RWPE2 (cell line): Measurements from ENCODE around the gene ASAP3.

Experiments
- ATAC-seq: fragments of 200-7000 bp; cut with Tn5 transposase; 3 replicates; pipeline ENCODE4 v1.9.1; 2021; ENCODE audit warnings: low read depth
- DNase-seq: peaks from one replicate; pipeline ENCODE4 v3.0.0-alpha.2; 2020; ENCODE audit warnings: low spot score
- H3K27ac ChIP-seq: fragments of 450-650 bp; 2 replicates; pipeline ENCODE4 v1.5.1; 2017; ENCODE audit warnings: mild to moderate bottlenecking; ENCODE audit not compliant: poor library complexity, severe bottlenecking
- H3K27me3 ChIP-seq: fragments of 250-450 bp; sonication (Bioruptor Pico); 2 replicates; pipeline ENCODE4 v1.5.1; 2021; ENCODE audit warnings: mild to moderate bottlenecking, moderate library complexity; ENCODE audit not compliant: insufficient read depth, poor library complexity, severe bottlenecking
- H3K36me3 ChIP-seq: fragments of 250-450 bp; sonication (Bioruptor Pico); 2 replicates; pipeline ENCODE4 v1.5.1; 2020; ENCODE audit warnings: low read depth, mild to moderate bottlenecking, moderate library complexity
- H3K4me1 ChIP-seq: fragments of 250-450 bp; sonication (Bioruptor Pico); 2 replicates; pipeline ENCODE4 v1.5.1; 2021; ENCODE audit warnings: mild to moderate bottlenecking, moderate library complexity; ENCODE audit not compliant: insufficient read depth, poor library complexity, severe bottlenecking
- H3K4me3 ChIP-seq: fragments of 250-450 bp; sonication (Bioruptor Pico); 2 replicates; pipeline ENCODE4 v1.5.1; 2021; ENCODE audit warnings: mild to moderate bottlenecking, moderate library complexity; ENCODE audit not compliant: severe bottlenecking
- H3K9me3 ChIP-seq: fragments of 250-450 bp; sonication (Bioruptor Pico); 2 replicates; pipeline ENCODE4 v1.5.1; 2021; ENCODE audit warnings: mild to moderate bottlenecking, moderate library complexity; ENCODE audit not compliant: severe bottlenecking
- TF ChIP-seq, protein P1 (sequence below): fragments of 450-650 bp; IDR thresholded peaks from one replicate; pipeline ENCODE4 v1.5.1; 2017; ENCODE audit warnings: mild to moderate bottlenecking, moderate library complexity; ENCODE audit not compliant: poor library complexity, severe bottlenecking

The ASAP3 gene

DNA sequence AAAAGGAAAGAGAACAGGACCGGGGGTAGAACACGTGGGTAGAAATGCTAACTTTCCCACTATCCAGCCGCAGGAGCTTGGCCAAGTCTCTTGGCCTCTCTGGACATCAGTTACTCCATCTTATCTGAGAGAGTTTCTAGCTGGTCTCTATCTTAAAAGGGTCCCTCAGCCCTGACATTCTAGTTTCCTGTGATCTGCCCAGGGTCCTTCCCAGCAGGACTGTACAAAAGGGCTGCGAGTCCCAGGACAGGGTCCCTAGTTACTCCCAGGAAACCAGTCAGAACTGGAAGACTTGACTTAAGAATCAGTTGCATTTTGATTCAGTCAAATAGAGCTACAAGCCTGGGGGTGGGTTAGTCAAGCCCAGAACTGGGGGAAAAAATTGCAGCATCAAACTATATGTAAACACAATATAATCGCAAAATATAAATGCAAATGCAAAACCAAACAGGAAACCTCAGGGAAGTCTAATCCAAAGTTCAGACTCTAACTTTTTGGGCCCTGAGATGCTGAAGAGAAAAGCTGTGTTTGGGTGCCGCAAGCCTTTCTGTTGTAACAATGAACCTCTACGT lies 2.9 kb downstream of the ASAP3 start:
- DNase-seq (no peak), ATAC-seq (no peak)
- TF ChIP-seq, protein P1, sequence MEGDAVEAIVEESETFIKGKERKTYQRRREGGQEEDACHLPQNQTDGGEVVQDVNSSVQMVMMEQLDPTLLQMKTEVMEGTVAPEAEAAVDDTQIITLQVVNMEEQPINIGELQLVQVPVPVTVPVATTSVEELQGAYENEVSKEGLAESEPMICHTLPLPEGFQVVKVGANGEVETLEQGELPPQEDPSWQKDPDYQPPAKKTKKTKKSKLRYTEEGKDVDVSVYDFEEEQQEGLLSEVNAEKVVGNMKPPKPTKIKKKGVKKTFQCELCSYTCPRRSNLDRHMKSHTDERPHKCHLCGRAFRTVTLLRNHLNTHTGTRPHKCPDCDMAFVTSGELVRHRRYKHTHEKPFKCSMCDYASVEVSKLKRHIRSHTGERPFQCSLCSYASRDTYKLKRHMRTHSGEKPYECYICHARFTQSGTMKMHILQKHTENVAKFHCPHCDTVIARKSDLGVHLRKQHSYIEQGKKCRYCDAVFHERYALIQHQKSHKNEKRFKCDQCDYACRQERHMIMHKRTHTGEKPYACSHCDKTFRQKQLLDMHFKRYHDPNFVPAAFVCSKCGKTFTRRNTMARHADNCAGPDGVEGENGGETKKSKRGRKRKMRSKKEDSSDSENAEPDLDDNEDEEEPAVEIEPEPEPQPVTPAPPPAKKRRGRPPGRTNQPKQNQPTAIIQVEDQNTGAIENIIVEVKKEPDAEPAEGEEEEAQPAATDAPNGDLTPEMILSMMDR: no peak
- Histone ChIP-seq H3K4me3 (no peak overlapping the region), H3K27me3 (no peaks in the 10 kb centered on the region), H3K4me1 (peaks cover 40% of the 10 kb centered on the region), H3K27ac (no peak overlapping the region), H3K9me3 (no peaks in the 10 kb centered on the region), H3K36me3 (no peaks in the 10 kb centered on the region)

DNA sequence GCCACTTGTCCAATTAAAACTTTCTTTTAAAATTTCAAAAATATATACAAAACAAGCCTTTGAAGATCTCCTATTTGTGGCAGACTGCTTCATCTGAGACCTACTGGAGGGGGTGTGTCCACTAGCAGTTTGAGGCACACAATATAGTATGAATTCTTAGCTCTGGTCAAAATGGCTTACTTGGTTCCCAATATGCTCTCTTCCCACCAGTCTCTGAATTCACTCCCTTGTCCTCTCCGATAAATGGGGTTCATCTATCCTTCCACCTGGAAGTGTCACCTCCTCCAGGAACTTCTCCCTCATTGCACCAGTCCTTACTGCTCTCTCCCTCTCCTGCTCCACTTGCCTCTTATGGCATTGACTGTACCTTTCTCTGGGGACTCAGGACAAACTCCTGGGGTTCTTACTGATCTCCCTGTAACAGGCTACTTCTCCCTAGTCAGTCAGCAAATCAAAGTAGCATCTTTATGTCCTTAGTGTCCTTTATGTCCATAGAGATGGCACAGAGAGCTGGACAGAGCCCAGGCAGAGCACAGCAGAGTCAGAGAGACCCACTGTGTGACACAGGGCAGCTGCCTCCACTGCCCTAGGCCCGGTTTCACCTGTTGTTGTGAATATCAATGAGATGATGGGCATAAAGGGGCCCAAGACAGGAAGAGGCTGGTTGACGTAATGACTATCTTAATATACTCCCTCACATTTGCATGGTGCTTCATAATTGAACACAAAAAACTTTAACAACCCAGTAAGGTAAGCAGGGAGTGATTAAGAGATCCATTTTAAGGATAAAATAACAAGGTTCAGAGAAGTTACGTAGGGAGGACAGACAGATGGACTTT lies 3.6 kb downstream of the ASAP3 start:
- H3K27me3 ChIP-seq: no peaks in the 10 kb centered on the region
- TF ChIP-seq, protein P1: no peak
- H3K27ac ChIP-seq: peak overlapping the region; percentile 88
- H3K4me3 ChIP-seq: no peak overlapping the region
- DNase-seq (no peak), ATAC-seq (no peak)
- no peaks in the 10 kb centered on the region for H3K9me3 ChIP-seq
- H3K4me1 ChIP-seq: peaks cover 45% of the 10 kb centered on the region
- H3K36me3 ChIP-seq: no peaks in the 10 kb centered on the region

DNA sequence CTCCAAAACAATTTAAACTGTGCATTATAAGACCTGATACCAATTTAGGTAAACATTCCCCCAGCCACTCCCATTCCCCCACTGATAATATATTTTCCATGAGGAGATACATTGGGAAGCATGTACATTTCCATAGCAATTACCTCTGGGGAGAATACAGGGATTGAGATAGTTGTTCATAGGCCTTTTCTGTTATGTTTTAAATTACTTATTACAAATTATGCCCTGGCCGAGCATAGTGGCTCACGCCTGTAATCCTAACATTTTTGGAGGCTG lies 4.4 kb downstream of the ASAP3 start:
- TF ChIP-seq, protein P1: no peak
- DNase-seq: no peak

DNA sequence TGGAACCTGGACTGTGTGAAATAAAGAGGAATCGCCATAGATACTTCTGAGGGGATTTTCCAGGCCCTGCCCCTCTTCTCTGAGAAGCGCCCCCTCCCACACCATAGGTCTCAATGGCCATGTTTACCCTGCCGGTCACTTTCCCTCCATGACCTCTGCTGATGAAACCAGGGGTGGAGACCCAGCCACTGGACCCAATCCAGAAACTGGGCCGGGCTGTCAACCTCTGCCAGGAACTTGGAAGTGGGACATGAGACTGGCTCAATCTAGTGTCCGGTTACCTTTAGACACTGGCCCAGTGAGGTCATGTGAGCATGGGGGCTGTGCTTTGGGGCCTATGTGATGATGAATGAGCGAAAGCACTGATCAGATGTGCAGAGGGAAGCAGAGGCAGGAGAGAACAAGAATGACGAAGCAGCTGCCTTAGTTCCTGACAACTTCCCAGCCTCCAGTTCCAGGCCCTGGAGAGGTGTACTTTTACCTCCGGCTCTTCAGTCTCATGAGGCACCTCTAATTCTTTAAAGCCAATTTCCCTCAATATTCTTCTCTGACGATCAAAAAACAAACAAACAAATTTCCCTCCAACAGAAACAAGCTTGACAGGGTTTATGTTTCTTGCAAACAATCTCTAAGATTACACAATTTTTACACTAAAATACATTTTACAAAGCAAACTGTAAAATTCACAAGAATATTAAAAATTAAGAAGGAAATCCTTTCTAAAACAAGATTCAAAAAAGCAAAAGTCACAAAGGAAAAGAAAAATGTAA lies 4.9 kb downstream of the ASAP3 start:
- no peaks in the 10 kb centered on the region for H3K9me3 ChIP-seq
- no peak overlapping the region for H3K4me3 ChIP-seq
- TF ChIP-seq, protein P1: no peak
- H3K27ac ChIP-seq: peak overlapping the region; percentile 88
- peaks cover 53% of the 10 kb centered on the region for H3K4me1 ChIP-seq
- ATAC-seq: peak; percentile 57
- no peaks in the 10 kb centered on the region for H3K36me3 ChIP-seq
- DNase-seq: no peak
- no peaks in the 10 kb centered on the region for H3K27me3 ChIP-seq

More for the DNA sequence above, 4.4 kb downstream of the ASAP3 start:
- peaks cover 52% of the 10 kb centered on the region for H3K4me1 ChIP-seq
- no peaks in the 10 kb centered on the region for H3K27me3 ChIP-seq
- no peak overlapping the region for H3K4me3 ChIP-seq
- no peak for ATAC-seq
- peak overlapping the region; percentile 88 for H3K27ac ChIP-seq
- H3K9me3 ChIP-seq: no peaks in the 10 kb centered on the region
- H3K36me3 ChIP-seq: no peaks in the 10 kb centered on the region
